ENCODE data around the gene GNLY.
A peak's percentile ranks its signal among the peaks of the same experiment; 100 is the strongest.

The GNLY gene

DNA sequence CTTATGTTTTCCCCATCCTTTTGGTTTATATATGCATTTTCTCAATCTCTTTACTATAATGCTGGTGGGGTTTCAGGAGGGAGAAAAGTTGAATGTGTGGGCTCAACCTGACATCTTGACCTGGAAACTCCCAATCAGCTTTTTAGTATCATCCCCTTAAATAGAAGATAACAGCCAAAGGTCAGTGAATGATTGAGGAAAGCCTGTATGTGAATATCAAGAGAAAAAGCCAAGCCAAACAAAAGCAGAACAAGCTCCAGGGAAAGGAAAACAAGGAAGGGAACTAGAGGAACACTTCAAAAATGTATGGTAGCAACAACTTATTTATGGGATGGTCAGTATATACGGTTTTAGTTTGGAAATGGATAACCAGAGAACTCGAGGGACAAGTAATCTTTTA lies 31.3 kb downstream of the GNLY start:
- no peak for DNase-seq

DNA sequence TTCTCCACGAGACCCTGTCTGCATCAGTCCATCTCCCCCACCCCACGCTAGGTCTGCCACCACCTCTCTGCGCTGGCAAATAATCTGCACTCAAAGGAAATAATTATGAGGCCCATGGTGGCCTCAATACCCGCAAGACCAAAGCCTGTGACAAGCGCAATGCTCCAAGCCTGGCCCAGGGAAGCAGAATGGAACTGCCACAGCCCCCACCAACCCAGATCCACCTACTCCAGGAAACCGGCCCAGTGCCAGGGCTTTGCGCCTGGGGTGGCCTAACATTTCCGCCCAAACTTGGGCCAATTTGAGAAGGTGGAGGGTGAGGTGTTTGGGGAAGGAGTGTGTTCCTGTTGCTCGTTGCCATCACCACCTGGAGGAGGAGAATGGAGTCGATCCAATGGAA lies 33.6 kb downstream of the GNLY start:
- no peak for DNase-seq

DNA sequence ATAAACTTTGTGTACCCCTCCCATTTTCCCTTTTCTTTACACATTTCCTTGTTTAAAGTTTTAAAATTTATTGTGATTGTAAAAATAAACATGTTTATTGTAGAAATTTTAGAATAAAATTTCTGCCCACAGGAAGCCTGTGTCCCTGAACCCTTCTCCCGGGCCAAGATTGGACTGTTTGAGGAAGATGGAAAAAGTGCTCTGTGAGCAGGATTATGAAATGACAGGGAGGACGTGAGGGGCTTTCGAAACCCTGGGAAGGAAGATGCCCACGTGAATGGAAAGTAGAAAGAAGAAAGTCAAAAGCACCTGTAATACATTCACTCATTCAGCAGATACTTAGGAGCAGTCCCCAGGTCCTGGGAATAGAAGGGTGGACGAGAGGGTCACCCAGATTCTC lies 34.2 kb downstream of the GNLY start:
- DNase-seq: no peak

DNA sequence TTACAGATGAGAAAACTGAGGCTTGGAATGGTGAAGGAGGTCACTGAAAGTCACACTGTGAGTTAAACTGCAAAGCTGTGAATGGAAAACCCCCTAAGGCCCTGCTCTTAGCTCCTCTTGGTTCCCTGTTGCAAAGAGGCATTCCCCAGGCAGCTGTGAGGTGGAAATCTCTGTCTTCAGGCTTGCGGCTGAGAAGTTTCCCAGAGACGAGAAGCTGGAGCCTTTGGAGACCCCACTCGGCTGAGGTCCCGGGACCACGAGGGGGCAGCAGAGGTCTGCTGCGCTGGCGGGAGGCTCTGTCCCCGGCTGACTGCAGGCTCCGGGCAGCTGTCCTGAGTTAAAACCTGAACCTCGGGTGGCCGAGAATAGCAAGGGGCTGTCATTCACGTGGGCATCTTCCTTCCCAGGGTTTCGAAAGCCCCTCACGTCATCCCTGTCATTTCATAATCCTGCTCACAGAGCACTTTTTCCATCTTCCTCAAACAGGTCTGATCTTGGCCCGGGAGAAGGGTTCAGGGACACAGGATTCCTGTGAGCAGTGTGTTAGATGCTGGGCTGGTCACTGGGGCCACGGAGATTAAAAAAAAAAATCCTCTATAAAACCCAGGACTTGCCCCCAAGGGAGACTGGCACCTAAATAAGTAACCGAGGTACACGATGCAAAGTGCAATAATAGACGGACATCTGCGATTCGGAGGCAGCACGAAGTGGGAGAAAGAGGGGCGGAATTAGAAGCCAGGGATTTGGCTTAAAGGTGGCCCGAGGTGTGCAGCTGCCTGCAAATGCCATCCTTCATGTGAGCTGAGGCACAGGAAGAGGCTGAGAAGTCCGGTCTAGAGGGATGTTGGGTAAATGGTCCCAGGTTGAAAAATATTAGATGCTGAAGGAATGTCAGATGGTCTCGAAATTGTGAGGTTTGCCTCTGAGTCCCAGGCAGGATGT lies 35.0 kb downstream of the GNLY start:
- peak in 52 of 56 donors; percentile 31 to 93 (median 76) for DNase-seq

DNA sequence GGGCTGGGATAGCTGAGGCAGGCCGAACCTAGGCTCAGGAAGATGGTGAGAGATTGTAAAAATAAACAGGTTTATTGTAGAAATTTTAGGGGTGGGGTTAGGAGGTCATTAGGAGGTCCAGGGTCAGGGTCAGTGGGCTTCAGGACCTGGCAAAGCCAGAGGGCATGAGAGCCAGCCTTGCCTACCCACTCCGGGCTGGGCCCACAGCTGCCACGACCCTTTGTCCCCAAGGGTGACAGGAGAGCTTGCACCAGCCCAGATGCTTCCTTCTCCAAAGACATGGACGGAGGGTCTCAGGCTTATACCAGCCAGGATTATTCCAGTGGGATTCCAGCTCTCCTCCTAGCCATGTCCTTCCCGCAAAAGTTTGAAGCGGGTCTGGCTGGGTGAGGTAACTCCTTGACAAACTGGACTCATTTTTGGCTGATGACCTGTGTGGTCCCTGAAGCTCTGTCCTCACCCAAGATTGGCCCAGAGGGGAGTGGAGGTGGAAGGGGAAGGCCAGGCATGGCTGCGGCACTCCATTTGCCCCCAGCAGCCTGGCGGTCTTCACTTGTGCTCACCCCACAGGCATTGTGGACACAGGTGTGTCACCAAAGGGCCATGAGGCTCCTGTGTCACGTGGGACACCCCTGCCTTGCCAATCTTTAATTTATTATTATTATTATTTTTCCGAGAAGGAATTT lies 35.8 kb downstream of the GNLY start:
- no peak for DNase-seq

DNA sequence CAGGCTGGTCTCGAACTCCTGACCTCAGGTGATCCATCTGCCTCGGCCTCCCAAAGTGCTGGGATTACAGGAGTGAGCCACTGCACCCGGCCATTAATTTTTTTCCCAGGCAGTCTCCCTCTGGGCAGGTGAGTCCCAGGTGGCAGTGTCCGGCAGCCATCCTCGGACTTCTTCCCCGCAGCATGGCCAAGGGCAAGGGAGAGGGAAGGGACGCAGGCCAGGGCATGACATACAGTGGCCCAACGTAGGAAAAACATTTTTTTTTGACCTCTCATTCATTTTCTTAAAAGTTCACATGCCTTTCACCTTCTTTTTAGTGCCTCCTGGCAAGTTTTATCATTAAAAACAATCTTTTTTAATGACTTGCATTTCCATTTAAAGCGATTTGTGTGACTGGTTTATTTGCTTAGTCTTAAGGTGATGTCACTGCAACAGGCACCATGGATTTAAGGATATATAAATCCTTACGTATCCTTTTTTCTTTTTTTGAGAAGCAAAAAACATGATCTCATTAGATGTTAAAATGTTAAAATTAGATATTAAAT lies 36.6 kb downstream of the GNLY start:
- no peak for DNase-seq

DNA sequence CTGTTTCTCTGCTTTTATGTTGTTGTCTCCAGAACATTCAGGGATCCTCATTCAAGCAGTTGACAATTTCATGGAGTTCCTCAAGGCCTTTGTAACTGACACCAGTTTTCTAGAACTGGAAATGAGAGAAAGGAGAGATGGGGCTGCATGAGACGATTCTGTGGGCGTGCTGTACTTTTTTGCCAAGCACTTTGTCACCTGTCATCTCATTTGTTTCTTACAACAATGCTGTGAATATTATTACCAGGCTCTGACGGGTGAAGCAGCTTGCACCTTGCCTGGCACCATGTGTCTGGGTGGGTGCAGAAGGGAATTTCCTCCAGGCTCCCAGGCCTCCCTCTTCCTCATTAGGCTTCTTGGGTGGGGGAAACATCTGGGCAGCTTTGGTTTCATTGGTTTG lies 37.4 kb downstream of the GNLY start:
- peak in 8 of 56 donors; percentile 18 to 50 (median 28) for DNase-seq

DNA sequence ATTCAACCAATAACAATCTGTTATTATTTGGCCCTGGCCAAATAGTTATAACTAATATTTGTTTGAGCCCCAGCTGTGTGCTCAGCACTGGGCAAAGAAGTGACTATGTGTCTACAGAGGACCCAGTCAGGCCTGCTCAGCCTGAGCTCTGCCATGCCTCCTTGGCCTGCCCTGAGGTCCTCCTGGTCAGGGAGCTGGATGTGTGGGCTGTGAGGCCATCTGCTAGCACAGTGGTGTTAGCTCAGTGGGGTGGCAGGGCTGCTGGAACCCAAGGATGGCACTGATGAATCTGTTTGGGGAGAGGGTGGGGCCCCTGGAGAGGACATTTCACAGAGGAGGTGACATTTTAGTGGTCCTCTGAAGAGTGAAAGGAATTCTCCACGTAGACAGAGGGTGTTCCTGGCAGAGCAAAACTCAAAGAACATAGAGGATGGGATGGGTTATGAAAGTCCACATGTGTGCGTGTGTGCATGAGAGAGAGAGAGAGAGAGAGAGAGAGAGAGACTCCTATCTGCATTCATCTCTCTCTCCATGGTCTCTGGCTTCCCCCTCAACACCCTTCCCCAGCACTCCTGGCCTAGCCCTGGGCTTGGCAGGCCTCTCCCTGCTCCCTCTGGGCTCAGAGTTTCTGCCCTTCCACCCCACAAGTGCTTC lies 38.4 kb downstream of the GNLY start:
- no peak for DNase-seq

DNA sequence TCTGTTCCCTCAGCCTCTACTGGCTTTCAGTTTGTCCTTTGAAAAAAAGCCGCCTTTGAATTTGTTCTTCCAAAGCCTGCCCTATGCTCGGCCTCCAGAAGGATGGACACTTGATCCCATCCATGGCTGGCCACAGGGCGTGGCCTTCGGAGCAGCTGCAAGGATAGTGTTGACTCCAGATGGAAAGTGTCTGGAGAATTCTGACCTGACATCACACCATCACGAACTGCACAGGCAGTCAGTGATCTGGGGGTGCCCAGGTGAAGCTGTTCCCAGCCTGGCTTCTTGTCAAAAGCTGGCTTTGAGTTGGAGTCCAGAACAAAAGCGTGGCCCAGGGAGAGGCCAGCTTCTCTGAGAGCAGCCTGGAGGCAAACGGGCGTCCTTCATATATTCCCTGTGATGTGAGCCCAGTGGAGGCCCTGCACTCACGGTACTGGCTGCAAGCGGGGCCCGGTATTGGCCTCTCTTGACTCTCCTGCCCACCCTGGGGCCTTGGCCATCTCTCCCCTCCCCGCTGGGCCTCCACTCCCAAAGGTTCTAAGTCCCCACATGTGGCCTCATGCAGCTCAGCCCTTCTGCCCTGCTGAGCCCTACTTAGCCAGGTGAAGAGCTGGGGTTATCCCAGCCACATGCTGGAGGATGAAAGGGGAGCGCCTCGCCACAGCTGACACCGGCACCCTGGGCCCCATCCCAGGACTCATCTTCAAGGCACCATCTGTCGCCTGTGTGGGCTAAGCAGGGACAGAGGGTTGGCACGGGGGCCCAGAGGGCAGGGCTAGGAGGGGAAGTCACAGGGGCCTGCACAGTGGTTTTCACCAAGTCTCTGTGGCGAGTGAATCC lies 39.2 kb downstream of the GNLY start:
- DNase-seq: peak in 1 of 56 donors; percentile 29

DNA sequence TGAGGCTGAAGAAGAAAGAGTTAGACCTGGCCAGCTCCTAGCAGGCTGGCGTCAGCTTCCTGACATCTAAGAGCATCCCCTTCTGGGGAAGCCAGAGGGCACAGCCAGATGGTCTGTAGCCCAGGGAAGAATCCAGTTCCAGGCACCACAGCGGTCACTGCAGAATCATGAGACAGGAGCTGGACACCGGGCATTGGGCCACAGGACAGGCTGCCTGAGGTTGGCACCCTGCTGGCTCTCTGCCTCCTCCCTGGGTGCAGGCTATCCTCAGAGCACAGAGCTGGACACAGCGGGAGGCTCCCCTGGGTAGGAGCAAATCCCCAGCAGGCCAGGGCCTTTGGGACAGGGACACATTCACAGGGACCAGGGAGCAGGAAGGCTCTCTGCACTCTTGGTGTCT lies 39.9 kb downstream of the GNLY start:
- peak in 11 of 56 donors; percentile 15 to 71 (median 36) for DNase-seq

DNA sequence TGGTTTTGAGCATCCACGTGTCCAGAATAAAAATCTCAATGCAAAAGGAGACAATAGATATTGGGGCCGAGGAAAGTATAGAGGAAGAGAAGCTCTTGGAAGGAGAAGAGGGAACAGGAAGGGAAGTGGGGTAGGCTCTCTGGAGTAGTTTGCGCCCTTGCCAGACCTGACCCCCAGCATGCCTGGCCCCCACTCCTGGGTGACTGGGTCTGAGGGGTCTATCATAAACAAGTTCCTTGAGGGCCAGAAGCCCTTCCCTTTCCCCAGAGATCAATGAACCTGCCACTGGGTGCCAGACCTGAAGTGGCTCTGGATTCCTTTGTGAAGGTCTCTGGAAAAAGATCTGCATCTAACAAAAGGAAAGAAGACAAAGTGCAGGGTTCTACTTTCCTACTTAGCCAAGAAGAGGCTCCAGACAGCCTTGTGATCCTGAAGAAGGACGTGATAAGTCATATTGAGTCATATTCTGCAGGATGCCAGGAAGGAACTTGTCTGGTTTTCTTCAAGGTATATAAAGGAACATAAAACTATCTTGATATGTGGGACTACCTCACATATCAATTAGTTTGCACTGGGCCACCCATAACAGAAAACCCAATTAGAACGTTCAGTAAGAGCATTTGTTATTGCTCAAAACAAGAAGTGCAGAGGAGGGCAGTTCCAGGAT lies 40.9 kb downstream of the GNLY start:
- DNase-seq: no peak

DNA sequence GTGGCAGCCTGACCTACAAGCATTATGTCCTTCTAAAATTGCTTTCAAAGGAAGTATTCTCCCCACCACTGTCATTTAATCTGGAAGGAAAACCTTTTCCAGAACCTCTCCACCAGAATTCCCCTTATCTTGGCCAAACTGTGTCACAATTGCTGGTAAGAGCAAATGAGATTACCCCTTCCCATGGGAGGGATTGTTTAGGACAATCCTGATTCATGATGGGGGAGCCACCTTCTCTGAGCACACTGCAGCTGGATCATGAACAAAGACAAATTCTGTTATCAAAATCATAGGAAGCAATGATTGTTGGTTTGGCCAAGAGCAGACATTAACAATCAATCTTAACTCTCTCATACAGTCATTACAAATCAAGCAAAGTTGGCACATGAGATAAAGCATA lies 41.5 kb downstream of the GNLY start:
- DNase-seq: no peak

DNA sequence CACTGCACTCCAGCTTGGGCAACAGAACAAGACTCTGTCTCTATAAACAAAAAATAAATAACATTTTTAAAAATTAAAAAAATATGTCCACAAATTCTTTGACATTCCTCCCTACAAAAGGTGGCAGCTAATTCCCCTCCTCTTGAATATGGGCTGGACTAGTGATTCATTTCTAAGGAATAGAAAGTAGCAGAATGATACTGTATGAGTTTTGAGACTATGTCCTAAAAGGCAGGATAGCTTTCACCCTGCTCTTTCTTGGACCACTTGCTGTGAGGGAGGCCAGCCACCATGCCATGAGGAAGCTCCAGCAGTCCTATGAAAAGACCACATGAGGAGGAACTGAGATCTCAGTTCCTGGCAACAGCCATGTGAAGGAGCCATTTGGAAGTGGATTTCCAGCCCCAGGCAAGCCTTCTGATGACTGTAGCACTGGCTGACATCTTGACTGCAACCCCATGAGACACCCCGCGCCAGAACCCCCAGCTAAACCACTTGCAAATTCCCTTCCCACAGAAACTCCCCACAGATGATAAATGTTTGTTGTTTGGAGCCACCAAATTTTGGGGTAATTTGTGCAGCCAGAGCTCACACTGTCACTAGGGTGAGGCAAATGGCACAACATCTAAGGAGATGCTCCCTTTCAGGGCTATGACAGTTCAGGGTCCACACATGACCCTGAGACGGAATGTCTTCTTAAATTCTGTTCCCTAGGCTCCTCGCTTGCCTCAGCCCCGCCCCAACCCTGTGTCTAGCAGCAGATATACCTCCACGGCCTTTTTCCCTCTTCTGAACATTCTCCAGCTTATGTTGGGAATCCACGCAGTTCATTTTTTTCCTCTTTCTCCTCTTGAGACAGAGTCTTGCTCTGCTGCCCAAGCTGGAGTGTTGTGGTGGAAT lies 42.5 kb downstream of the GNLY start:
- DNase-seq: no peak

DNA sequence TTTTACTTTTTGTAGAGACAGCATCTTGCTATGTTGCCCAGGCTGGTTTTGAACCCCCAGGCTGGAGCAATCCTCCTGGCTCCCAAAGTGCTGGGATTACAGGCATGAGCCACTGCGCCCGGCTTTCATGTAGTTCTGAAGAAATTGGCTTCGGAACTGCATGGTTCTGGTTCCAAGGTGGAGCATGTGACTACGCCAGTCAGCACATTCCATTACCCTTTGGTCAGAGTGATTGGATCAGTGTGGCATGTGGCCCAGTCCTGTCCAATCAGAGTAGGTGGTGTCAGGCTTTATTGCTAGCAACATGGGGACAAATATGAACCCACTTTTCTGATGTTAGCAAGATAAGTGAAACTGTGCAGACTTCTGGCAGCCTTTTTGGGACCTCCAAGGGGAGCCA lies 43.3 kb downstream of the GNLY start:
- DNase-seq: peak in 1 of 56 donors; percentile 44

DNA sequence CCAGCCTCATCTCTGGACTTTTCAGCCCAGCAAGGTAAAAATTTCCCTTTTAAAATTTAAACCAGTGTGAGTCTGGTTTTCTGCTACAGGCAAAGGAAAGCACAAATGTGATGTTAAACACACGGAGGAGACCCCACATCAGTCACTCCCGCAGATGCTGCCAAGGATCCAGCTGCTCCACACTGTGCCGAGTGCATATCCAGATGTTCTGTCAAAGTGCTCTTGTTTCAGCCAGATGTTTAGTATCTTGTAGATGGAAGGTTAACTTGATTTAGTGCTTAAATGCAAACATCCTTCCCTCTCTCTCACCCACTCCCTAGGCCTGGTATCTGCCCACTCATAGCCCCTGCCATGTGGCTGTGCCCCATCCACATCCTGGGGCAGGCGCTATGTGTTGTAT lies 43.8 kb downstream of the GNLY start:
- no peak for DNase-seq

DNA sequence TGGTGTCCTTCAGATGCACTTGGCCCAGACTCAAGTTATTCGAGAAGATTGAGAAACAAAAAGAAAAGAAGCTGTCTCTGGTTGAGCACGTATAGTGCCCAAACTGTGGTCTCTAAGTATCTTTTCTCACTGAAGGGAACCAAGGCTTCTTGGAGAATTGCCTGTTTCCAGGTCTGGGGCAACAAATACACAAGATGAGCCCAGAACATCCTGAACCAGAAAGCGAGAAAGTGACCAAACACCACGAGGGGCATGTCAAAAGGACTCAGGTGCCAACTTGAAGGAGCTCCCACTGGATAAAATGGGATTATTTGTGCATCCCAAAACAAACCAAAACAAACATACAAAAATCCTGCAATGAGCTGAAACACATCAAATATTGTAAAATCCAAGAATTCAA lies 46.0 kb downstream of the GNLY start:
- DNase-seq: no peak

DNA sequence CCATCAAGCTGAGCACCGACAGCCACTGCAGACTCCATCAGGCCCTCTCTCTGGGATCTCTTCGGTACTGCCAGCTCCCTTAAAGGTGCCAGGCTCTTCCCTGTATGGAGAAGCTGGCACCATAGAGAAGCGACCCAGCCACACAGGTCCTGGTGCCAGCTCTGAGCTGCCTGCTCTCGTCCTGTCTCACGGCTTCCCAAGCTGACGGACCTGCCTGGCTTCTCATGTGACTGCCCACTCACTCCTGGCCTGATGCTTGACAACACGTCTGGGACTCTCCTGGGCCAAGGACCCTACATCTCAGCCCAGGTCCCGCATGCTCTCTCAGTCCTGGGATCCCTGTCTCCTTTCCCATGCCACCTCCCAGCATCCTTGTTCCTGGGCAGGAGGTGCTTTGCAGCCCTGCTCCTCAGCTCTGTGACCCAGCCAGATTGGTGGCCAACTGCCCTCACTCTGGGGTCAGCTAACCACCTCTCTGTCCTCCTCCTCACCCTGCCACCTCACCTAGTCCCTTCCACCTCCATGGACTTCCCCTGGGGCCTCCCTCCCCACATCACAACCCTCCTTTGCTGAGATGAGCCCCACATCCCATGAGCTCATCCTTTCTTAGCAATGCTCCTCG lies 47.2 kb downstream of the GNLY start:
- DNase-seq: peak in 16 of 56 donors; percentile 26 to 78 (median 47)

DNA sequence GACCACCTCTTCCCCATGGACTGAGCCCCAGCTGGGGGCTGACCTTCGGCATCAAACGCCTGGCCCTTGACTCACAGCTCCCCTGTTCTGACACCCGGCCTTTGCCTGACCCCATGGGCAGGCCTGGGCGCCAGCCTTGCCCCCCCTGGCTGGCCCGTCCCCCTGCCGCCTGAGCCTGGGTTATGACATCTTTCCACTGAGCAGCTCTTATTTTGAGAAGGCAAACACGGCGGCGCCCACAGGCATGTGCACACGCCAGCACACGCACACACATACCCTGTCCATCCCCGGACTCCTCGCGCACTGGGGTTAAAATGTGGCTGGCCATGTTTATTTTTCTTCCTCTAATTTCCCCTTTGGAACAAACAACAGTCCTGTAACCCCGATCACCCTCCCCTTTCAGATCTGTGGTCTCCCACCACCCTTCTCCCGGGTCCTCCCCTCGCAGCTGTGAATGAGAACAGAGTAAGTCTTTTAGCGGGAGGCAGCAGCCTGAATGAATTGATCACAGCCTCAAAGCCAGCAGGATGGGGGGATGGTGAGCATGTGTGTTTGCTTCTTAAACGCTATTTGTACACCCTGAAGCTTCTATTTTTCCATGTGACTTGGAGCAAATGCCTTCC lies 47.8 kb downstream of the GNLY start:
- peak in 53 of 56 donors; percentile 37 to 94 (median 78) for DNase-seq

All from nucleus accumbens (tissue), 56 donors.